Neural progenitor cell (in vitro differentiated cells): ENCODE results near the gene UNC119B.

Experiments
- CTCF ChIP-seq: fragments of 200-600 bp; sonication (generic); IDR thresholded peaks from 2 replicates; pipeline ENCODE4 v1.5.1; 2017; ENCODE audit warnings: antibody characterized with exemption, mild to moderate bottlenecking
- EZH2phosphoT487 ChIP-seq: fragments of 200-600 bp; sonication (generic); IDR thresholded peaks from 2 replicates; pipeline ENCODE4 v1.6.1; 2017; ENCODE audit warnings: antibody characterized with exemption

DNA sequence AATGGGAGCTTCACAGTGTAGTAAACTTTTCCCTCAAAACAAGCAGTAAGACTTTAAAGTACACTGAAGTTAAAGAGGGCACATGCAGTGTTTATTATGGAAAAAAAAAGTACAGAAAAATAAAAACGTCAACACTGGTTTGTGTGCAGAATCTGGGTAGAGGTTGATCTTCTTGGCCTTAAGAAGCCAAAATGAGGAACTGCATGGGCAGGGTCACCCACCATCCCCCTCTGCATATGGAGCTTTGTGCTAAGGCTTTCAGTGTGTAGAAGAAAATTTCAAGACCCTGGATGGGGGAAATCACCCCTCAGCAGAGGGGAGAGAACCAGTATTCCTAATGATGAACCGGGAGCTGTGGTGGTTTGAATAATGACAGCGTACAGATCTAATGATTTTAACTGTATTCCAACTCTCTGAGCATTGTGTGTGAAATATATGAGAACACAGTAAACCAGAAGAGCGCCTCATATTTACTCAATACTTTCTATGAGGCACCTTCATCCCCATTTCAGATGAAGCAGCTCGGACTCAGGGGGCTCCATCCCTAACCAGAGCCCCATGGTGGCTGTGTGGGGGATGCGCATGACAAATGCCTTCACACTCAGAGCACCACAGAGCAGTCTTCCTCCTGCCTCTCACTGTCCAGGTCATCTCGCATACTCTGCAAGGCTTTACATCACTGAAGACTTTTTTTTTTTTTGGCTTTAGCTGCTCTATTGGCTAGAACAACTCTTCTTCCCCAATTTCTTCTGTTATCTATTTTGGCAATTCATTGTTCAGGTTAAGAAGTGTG, 48.7 kb downstream of the UNC119B start:
- TF ChIP-seq CTCF (no peak), EZH2phosphoT487 (no peak)
